ENCODE measurements around the gene F2RL1.
A peak's percentile ranks its signal among the peaks of the same experiment; 100 is the strongest.
"Not testable (repeated sequence)": the region's sequence is repeated elsewhere in the genome, so short reads cannot be mapped to it uniquely, and the experiment has no call there.

Gene F2RL1

DNA sequence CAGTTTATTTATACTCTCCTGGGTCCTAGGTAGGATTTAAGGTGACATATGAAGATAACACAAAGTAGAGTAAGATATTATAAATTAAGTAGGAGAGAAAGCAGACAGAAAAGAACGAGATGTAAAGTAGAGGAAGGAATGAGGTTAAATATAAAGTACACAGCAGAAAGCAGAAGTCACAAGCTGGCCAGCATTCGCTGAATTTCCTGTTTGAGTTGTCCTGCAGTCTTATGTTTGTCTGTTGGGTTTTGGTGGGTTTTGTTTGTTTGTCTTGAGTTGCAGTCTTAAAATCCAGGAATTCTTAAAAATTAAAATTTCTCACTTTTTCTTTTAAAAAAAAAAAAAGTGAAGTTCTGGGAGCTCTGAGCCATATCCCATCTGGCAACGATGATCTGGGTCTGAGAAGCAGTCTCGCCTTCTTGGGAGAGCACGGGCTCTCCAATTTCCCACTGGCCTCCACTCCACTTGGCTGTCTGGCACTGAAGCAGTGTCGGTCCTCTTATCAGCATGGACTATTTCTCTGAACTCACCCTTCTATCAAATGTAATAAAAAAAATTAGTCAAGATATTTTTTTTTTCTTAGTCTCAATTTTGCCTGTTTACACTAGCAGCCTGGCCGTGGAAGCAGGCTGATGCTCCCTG is 33.0 kb downstream of the F2RL1 start:
- no peak for FAIRE-seq

DNA sequence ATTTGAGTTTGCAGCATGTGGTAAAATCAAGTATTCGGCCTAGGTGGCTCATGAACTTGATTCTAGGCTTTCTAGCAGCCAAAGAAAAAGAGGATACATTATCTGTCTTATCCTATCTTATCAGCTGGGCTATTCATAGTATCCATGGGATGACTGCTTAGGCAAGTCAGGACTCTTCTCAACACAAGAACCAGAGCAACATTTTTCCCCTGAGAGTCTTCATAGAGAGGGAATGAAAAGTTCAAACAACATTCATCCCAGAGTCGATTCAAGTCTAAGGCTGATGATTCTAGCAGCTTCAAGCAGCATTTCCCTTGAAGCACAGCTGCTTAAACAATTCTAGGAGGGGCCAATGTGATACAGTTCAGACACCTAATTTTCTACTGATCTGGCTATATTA is 33.9 kb downstream of the F2RL1 start:
- no peak for FAIRE-seq

DNA sequence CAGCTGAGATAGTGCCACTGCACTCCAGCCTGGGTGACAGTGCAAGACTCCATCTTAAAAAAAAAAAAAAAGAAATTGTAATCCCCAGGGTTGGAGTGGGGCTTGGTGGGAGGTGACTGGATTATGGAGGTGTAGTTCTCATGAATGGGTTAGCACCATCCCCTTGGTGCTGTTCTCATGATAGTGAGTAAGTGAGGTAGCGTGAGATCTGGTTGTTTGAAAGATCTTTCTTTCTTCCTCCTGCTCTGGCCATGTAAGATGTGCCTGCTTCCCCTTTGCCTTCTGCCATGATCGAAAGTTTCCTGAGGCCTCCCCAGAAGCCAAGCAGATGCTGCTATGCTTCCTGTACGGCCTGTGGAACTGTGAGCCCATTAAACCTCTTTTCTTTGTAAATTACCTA is 34.9 kb downstream of the F2RL1 start:
- FAIRE-seq: not testable (repeated sequence)

DNA sequence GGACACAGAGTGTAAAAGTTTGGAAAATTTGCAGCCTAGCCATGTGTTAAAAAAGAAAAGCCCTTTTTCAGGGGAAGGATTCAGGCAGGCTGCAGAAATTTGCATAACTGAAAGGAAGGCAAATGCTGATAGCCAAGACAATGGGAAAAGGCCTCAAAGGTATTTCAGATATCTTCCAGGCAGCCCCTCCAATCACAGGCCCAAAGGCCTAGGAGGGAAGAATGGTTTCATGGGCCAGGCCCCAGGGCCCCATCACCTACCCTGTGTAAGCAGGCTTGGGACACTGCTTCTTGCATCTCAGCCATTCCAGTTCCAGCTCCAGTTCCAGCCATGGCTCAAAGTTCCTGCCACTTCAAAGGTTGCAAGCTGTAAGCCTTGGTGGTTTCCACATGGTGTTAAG is 35.8 kb downstream of the F2RL1 start:
- no peak for FAIRE-seq

DNA sequence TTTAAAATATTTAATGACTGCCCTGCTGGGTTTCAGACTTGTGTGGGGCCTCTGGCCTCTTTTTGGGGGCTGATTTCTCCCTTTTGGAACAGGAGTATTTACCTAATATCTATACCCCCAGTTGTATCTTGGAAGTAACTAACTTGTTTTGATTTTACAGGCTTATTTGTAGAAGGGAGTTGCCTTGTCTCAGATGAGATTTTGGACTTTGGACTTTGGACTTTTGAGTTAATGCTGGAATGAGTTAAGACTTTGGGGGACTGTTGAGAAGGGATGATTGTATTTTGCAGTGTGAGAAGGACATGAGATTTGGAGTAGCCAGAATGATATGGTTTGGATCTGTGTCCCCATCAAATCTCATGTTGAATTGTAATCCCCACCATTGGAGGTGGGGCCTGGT is 36.7 kb downstream of the F2RL1 start:
- not testable (repeated sequence) for FAIRE-seq

DNA sequence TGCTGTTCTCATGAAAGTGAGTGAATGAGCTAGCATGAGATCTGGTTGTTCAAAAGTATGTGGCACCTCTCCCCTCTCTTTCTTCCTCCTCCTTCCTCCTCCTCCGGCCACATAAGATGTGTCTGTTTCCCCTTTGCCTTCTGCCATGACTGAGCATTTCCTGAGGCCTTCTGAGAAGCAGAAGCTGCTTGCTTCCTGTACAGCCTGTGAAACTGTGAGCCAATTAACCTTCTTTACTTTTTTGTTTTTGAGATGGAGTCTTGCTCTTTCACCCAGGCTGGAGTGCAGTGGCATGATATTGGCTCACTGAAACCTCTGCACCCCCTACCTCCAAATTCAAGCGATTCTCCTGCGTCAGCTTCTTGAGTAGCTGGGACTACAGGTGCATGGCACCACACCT is 37.1 kb downstream of the F2RL1 start:
- FAIRE-seq: no peak

DNA sequence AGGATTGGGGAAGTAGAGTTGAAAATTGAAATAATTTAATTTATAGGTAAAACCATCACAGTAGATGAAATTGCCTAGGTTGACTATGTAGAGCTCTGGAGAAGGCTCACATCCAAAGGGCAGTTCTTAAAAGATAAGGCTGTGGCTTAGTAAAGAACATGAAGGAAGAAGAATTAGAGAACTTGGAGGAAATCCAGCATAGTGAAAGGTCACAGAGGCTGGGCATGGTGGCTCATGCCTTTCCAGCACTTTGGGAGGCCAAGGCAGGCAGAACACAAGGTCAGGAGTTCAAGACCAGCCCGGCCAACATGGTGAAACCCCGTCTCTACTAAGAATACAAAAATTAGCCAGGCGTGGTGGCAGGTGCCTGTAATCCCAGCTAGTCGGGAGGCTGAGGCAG is 38.0 kb downstream of the F2RL1 start:
- FAIRE-seq: not testable (repeated sequence)

DNA sequence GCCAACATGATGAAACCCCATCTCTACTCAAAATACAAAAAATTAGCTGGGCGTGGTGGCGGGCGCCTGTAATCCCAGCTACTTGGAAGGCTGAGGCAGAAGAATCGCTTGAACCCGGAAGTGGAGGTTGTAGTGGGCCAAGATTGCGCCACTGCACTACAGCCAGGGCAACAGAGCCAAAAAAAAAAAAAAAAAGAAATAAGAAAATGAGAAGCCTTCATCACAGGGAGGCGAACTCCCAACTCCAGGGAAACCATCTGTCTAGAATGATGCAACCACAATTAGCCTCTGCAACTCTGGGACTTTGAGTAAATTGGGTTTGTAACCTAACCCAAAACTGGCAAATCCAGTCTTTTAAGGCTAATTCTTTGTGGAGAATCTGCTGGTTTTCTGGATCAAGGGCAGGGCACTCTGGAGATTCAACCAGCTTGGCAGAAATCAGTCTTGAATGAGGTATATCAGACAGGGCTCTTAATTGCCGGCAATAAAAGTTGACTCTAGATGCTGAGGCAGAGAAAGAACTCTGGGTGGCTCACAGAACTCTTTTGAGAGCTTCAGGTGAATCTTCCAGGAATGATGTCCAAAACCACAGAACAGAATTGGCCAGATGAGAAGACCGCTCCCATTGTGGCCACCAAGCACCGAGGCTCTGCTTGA is 40.9 kb downstream of the F2RL1 start:
- FAIRE-seq: no peak

DNA sequence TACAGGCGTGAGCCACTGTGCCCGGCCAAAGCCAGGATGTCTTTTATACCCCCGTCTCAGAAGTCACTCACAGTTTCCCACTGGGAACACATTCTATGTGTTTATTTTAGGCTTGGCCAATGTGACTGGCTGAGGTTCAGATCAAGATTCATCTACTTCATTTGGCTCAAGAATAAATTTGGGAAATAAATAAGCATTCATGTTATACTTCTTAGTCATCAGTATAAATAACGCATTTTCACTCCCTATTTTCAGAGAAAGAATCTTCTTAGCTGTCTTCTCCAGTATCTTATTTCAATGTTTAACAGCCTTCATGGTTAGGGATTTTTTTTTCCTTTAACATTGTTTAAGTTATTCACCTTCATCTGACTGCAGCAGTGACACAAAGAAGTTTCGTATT is 42.8 kb downstream of the F2RL1 start:
- FAIRE-seq: no peak

DNA sequence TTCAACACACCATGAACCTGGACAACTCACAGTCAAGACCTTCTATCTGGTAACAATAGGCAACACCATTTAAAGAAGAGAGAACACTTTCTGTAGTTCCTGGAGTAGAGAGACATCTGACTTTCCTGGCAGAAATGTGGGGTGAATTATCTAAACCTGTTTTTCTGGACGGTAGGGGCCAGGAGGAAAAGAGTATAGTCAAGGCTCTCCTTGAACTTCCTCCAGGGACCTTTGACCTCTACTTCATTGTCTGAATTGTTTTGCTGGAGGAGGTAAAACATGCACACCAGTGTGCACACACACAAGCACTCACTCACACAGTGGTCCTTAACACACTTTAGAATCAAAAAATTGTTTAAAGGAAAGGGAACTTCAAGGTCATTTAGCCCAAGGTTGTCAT is 44.2 kb downstream of the F2RL1 start:
- FAIRE-seq: no peak

DNA sequence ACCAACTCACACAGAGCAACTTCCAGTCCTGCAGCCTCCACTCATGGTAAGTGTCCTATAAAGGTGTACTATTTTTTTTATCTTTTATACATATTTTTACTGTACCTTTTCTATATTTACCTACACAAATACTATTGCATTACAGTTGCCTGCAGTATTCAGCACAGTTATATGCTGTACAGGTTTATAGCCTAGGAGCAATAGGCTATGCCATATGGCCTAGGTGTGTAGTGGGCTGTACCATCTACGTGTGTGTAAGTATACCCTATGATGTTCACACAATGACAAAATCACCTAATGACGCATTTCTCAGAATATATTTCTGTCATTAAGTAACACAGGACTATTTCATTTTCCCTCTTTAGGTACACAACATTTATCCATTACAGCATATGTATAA is 47.7 kb downstream of the F2RL1 start:
- peak; percentile 44 for FAIRE-seq

DNA sequence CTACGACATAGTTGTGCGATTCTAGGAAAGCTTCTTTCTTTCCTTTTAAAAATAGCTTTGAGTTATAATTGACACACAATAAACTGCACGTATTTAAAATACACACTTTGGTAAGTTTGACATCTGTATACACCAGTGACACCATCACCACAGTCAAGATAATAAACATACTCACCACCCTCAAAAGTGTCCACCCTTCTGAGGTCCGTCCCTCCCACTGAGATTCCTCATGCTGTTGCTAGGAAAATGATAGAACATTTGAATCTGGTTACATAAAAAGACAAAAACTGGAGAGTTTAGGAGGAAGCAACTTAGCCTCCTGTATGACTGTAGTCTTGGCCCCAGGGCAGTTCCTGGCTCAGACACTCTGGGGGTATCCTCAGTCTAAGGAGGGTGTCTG is 48.2 kb downstream of the F2RL1 start:
- FAIRE-seq: no peak

DNA sequence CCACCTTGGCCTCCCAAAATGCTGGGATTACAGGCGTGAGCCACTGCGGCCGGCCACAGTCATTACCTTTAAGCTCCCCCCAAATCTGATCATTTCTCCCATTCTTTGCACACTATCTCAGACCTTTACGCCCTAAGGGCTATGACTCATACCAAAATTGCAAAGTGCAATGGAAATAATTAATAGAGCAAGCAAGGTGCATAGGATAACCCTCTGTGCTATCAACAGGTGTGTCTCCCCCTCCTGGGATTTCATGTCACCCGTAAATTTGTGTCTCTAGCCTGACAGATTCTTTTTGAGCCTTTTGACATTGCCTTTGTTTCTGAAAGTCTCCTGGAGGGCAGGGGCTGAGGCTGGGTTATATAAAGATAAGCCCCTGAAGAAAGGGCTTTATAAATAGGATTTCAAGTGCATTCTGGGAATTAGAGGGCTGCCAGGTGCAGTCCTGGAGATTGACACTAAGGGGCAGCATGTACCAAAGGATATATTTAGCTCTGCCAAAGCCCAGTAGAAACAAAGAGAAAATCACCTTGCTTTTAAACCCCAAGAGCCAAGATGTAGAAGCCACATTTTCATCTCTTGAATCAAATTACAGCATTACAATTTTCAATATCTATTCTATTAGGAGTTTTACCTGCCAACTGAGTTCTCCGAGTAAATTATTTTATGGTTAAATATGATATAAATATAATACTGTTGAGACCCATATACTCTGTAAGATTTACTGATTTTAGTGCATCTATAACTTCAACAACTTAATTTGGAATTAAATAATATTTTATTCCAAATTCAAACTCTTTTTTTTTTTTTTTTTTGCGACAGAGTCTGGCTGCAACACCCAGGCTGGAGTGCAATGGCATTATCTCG is 49.2 kb downstream of the F2RL1 start:
- peak; percentile 96 for FAIRE-seq

DNA sequence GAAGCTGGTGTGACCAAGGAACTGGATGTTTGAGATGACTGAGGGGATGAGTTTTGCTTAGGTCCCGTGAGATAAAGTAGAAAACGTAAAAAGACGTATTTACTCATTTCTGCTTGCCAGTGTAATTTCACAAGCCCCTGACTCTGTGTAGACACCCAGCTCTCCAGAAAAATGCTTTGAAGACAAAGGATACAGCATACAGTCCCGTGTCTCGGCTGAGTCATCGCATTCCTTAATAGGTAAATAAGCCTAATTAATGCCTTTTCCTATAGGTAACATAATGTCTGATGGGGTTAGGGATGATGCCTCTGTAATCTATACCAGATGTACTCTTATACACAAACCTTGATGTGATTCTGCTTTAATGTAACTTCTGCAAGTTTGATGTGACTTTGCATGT is 51.2 kb downstream of the F2RL1 start:
- FAIRE-seq: no peak

DNA sequence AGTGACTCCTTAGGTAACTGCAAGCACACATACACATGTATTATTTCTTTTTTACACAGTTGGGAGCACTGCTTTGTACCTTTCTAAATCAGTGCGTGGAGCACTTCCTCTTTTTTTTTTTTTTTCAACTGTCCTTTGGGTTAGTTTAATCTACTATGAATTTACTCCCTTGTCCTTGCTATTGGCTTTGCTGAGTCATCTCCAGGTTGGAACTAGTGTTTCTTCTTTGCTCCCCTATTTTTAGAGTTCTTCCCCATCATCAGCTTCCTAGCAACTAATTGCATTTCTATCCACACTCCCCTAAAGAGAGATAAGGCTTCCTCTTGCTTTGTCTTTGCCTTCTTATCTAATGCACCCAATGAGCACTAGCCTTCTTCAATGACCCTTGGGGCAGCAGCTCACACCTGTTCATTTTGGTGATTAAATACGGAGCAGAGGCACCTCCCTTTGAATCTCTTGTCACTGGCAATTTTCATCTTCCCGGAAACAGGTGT is 55.3 kb downstream of the F2RL1 start:
- peak; percentile 15 for FAIRE-seq
